Activated effector memory CD4-positive, alpha-beta T cell treated with Interleukin-2 at 50 U/mL for 16 hours (primary cell): Measurements from ENCODE around the gene CBLB.

ENCODE experiments used
- DNase-seq: peaks from one replicate; pipeline ENCODE4 v3.0.0-alpha.2; 2020

Gene CBLB

DNA sequence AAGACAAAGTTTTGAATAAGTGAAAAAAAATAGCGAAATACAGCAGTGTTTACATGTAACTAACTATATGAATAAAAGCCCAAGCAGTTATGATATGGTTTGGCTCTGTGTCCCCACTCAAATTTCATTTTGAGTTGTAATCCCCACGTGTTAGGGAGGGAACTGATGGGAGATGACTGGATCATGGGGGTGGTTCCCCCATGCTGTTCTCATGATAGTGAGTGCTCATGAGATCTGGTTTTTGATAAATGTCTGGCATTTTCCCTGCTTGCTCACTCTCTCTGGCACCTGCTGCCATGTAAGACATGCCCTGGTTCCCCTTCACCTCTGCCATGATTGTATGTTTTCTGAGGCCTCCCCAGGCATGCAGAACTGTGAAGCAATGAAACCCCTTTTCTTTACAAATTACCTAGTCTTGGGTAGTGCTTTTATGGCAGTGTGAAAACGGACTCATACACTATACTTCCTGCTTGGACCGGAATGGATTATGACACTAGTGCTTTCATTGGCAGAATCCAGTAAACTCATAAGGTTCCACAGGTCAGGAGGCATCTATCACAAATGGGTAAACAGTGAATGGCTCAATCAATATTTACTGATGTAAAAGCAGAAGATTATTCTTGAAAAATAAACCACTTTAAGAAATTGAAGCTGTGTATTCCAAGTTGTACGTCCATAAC, 192.1 kb downstream of the CBLB start:
- no peak for DNase-seq

DNA sequence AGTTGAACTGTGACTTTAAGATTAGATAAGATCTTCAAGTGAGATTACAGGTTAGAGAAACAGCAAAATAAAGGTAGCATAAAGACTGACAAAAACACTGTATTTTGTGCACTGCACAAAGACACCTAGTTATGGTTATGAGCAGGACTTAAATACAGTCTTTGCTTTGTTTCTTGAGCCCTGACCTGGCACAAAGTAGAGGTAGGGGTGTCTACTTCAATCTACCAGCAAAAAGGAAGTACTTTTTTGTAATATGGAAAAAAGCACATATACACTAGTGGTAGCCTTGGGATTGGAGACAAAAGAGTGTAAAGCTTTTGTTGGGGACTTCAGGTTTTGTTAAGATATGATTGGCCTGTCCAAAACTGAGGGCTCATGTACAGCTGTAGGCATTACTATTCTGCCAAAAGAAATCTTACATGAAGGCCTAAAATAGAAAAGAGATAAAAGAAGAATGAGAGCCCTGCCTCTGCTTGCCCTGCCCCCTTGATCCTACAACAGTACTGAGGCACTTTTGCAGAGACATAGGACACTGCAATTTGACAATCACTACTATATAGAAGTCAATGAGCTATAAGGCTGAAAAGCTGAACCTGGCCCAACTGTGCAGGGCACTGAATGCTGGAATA, 194.3 kb downstream of the CBLB start:
- no peak for DNase-seq

DNA sequence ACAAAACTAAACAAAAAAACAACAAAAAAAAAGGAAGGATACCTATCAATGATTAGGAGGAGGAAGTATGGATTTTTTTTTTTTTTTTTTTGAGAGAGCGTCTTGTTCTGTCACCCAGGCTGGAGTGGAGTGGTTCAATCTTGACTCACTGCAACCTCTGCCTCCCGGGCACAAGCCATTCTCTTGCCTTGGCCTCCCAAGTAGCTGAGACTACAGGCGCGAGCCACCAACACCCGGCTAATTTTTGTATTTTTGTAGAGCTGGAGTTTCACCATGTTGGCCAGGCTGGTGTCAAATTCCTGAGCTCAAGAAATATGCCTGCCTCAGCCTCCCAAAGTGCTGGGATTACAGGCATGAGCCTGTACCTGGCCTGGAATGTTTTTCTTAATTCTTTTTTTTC, 195.8 kb downstream of the CBLB start:
- DNase-seq: no peak

DNA sequence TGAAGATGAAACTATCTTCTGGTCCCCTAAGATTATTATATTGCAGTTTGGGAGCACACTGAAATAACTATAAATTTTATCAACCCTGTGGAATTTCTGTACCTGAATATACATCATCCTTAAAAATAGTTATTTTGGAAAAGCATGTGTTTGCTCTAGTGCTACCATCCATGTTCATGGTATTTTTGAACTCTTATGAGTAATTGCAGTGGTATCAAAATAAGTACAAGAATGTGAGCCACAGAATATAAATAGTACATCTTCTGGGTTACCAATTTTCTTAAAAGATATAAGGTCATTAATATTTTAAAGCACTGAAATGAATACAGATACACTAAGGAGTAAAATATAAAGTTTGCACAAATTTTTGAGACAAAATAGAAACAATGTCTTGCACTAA, 206.5 kb downstream of the CBLB start:
- no peak for DNase-seq

GRCh38 chr3:105661461-105661860, 207.4 kb downstream of the CBLB start:
- DNase-seq: no peak

GRCh38 chr3:105656651-105657504, 211.9 kb downstream of the CBLB start:
- no peak for DNase-seq

GRCh38 chr3:105653868-105654267, 214.9 kb downstream of the CBLB start:
- DNase-seq: no peak

- no peak for DNase-seq
Measured at GRCh38 chr3:105653166-105653565, 215.6 kb downstream of the CBLB start.

- DNase-seq: no peak
Measured at GRCh38 chr3:105649480-105649879, 219.3 kb downstream of the CBLB start.

DNA sequence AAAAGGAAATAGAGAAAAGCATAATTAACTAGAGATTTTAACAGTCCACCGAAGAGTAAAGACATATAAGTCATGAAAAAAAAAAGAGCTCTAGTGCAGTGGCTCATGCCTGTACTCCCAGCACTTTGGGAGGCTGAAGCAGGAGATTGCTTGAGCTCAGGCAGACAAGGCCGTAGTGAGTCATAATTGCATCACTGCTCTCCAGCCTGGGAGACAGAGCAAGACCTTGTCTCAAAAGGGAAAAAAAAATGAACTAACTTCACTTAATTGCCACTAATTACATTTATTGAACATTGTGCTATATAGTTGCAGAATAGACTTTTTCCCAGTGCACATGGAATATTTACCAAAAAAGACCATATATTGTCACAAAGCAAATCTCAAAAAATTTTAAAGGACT, 221.8 kb downstream of the CBLB start:
- DNase-seq: no peak

- DNase-seq: no peak
Measured at GRCh38 chr3:105639131-105639530, 229.7 kb downstream of the CBLB start.

DNA sequence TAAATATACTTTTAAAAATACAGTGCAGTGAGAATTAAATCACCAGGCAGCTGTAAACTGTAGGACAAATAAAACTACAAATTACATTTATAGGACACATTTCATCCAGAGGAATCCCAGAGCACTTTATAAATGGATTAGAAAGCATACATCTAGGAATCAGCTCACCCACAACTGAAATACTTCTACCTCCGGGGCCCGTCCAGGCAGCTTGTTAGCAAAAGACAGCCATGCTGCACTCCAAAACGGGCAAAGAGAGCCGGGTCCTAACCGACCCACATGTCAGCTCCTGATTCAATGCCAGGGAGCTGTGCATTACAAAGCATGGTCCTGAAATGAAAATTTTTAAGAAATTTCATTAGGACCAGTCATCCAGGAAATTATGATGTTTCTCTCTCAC, 234.1 kb downstream of the CBLB start:
- DNase-seq: no peak

GRCh38 chr3:105629718-105630117, 239.1 kb downstream of the CBLB start:
- DNase-seq: no peak

DNA sequence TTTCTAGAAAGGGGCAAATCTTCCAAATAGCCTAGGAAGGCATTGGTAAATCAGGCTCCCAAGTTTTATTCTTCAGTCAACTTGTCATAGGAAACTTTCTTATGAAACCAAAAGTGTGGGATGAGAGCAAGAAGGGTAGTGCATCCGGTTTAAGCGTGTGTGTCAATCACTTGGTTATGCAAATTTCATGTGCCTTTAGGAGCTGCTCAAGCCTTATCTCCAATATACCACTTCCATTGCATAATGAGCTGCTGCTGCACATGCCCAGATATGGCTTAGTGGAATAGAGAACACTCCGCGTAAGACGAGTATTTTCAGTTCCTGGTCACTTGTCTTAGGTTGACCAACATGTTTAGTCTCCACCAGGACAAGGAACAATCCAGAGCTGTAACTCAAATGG, 242.1 kb downstream of the CBLB start:
- no peak for DNase-seq

- DNase-seq: no peak
Measured at GRCh38 chr3:105622169-105622568, 246.6 kb downstream of the CBLB start.

GRCh38 chr3:105620236-105620635, 248.6 kb downstream of the CBLB start:
- DNase-seq: no peak

DNA sequence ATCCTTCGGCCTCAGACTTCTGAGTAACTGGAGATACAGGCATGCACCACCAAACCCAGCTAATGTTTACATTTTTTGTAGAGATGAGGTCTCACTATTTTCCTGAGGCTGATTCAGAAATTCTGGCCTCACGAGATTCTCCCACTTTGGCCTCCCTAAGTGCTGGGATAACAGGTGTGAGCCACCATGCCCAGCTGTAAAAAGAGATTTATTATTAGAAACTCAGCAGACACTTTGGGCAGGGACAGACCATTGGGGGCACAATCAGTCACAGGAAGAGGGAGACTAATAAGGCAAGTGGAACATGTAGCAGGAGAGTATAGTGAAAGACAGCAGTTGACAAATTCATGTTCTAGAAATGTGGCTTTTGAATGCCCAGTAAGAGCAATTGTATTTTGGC, 249.2 kb downstream of the CBLB start:
- no peak for DNase-seq

- no peak for DNase-seq
Measured at GRCh38 chr3:105618556-105618955, 250.3 kb downstream of the CBLB start.

- no peak for DNase-seq
Measured at GRCh38 chr3:105616374-105617121, 252.3 kb downstream of the CBLB start.

- DNase-seq: no peak
Measured at GRCh38 chr3:105615814-105616213, 253.0 kb downstream of the CBLB start.

GRCh38 chr3:105614288-105615030, 254.4 kb downstream of the CBLB start:
- DNase-seq: no peak

DNA sequence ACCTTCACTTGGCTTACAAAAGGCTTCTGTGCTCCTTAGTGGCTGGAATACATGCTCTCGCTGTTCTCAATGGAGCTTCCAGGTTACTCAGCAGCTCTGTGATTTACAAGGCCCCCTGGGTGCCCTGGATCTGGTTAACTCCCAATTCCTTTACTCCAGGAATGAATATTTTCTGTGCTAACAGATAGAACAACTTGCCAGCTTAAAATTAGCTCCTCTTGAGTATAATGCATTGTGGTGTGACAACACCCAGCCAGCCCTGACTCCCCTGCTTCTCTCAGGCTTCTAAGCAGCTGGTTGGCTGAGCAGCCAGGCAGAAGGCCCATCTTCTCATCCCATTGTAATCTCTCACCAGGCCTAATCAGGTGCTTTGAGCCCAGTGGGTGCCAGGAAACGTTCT, 255.7 kb downstream of the CBLB start:
- no peak for DNase-seq
